GM12878 (cell line): ENCODE measurements around the gene DNAJC7. TPM values are rescaled to one million over a fixed set of nuclear protein-coding genes. Genes with fewer than 3 reads are reported as not detected.

Source experiments
- CHD1 ChIP-seq: IDR thresholded peaks from 2 replicates; pipeline ENCODE4 v1.6.1; 2012; ENCODE audit warnings: low read depth, low read length, improper control_type of control experiment
- CREM ChIP-seq: IDR thresholded peaks from 2 replicates; pipeline ENCODE4 v1.6.1; 2014; ENCODE audit warnings: antibody characterized with exemption, low read depth
- E2F4 ChIP-seq: IDR thresholded peaks from 2 replicates; pipeline ENCODE4 v1.6.1; 2012; ENCODE audit warnings: low read depth, low read length, improper control_type of control experiment
- E4F1 ChIP-seq: fragments of 450-650 bp; IDR thresholded peaks from 2 replicates; pipeline ENCODE4 v1.6.1; 2018; ENCODE audit warnings: borderline replicate concordance, mild to moderate bottlenecking; ENCODE audit not compliant: partially characterized antibody
- ELK1 ChIP-seq: IDR thresholded peaks from 2 replicates; pipeline ENCODE4 v1.6.1; 2012; ENCODE audit warnings: low read depth, low read length, improper control_type of control experiment
- IKZF1 ChIP-seq: fragments of 450-650 bp; conservative IDR thresholded peaks from 2 replicates; pipeline ENCODE4 v1.6.1; 2017; ENCODE audit warnings: antibody characterized with exemption, mild to moderate bottlenecking
- IRF4 ChIP-seq: IDR thresholded peaks from 2 replicates; pipeline ENCODE4 v1.6.1; 2011; ENCODE audit warnings: low read depth, low read length
- KAT2A ChIP-seq: conservative IDR thresholded peaks from 2 replicates; pipeline ENCODE4 v1.6.1; 2011; ENCODE audit warnings: low read depth, low read length; ENCODE audit not compliant: control insufficient read depth
- LARP7 ChIP-seq: fragments of 450-650 bp; IDR thresholded peaks from 2 replicates; pipeline ENCODE4 v1.6.1; 2017; ENCODE audit warnings: mild to moderate bottlenecking
- MYB ChIP-seq: fragments of 150-350 bp; IDR thresholded peaks from 2 replicates; pipeline ENCODE4 v1.6.1; 2014; ENCODE audit warnings: mild to moderate bottlenecking, low read depth, low read length, borderline replicate concordance
- NR2C1 ChIP-seq: fragments of 450-650 bp; IDR thresholded peaks from 2 replicates; pipeline ENCODE4 v1.6.1; 2017; ENCODE audit warnings: antibody characterized with exemption, mild to moderate bottlenecking, moderate library complexity
- NR2C2 ChIP-seq: IDR thresholded peaks from 2 replicates; pipeline ENCODE4 v1.6.1; 2011; ENCODE audit warnings: borderline replicate concordance, low read depth; ENCODE audit not compliant: control insufficient read depth, insufficient read length
- NR2F1 ChIP-seq: fragments of 450-650 bp; conservative IDR thresholded peaks from 2 replicates; pipeline ENCODE4 v1.6.1; 2017; ENCODE audit warnings: mild to moderate bottlenecking
- RAD51 ChIP-seq: fragments of 450-650 bp; IDR thresholded peaks from 2 replicates; pipeline ENCODE4 v1.6.1; 2016; ENCODE audit warnings: moderate library complexity, mild to moderate bottlenecking, inconsistent platforms
- RB1 ChIP-seq: fragments of 450-650 bp; formaldehyde crosslinking; IDR thresholded peaks from 2 replicates; pipeline ENCODE4 v1.6.1; 2017; ENCODE audit warnings: mild to moderate bottlenecking, borderline replicate concordance
- TCF7 ChIP-seq: IDR thresholded peaks from 2 replicates; pipeline ENCODE4 v1.6.1; 2014; ENCODE audit warnings: antibody characterized with exemption, borderline replicate concordance
- YBX1 ChIP-seq: fragments of 450-650 bp; IDR thresholded peaks from 2 replicates; pipeline ENCODE4 v1.6.1; 2016; ENCODE audit warnings: antibody characterized with exemption
- ZNF207 ChIP-seq: fragments of 450-650 bp; IDR thresholded peaks from 2 replicates; pipeline ENCODE4 v1.6.1; 2014; ENCODE audit warnings: antibody characterized with exemption, mild to moderate bottlenecking, borderline replicate concordance
- ZNF592 ChIP-seq: fragments of 450-650 bp; IDR thresholded peaks from 2 replicates; pipeline ENCODE4 v1.6.1; 2017; ENCODE audit warnings: mild to moderate bottlenecking, moderate library complexity
- ZNF622 ChIP-seq: fragments of 450-650 bp; IDR thresholded peaks from 2 replicates; pipeline ENCODE4 v1.6.1; 2017; ENCODE audit warnings: mild to moderate bottlenecking, inconsistent platforms
- polyA plus RNA-seq, 11 experiments: library from polyadenylated mRNA; depleted of rRNA in 4 of 11; unstranded in 6 of 11; stranded (reverse) in 5 of 11; fragments of >200 nt; fragmentation: Nextera tagmentation in 4 of 11; fragmentation: Illumina TruSeq in 1 of 11; extraction: Ambion mirVana in 4 of 11; extraction: Trizol in 1 of 11; gene quantifications; 1 replicate in 1 of 11; 2 replicates in 10 of 11; pipeline versions ENCODE4 v1.2.1 to v1.2.3, GENCODE V29; 2011 to 2016; ENCODE audit warnings: inconsistent platforms in 2 of 11, missing spikeins in 2 of 11, low read depth in 1 of 11
- total RNA-seq, 4 experiments: library from RNA; depleted of rRNA in 3 of 4; stranded (reverse); fragments of >200 nt in 3 of 4; fragmentation: Illumina TruSeq in 1 of 4; extraction: Trizol in 1 of 4; gene quantifications; 2 replicates each; pipeline versions ENCODE4 v1.2.1 to v1.2.3, GENCODE V29; 2013 to 2021

The DNAJC7 gene
- total and polyA plus RNA-seq, 10 of the 15 experiments (the other 5 are each of a cell fraction or from before 2014, with no cell fraction given) = 60.1 to 173 (median 94.9) TPM

GRCh38 chr17:41966463-41967140 lies 50.6 kb downstream of the DNAJC7 start, which contains the start of gene CNP (continued):
- TF ChIP-seq E2F4 (0 out of 2 replicates have a peak, but pooled peaks have one; percentile 6), IRF4 (no peak), ZNF207 (no peak; the same call in 1 of the 2 replicates), LARP7 (peak; percentile 52; the same call in 1 of the 2 replicates), CREM (no peak), ZNF622 (no peak), TCF7 (no peak), MYB (no peak), IKZF1 (peak; percentile 76), RAD51 (no peak), NR2C1 (no peak), NR2F1 (peak; percentile 38; the same call in 1 of the 2 replicates), RB1 (peak; percentile 91; the same call in 1 of the 2 replicates), CHD1 (no peak), NR2C2 (no peak), YBX1 (no peak), KAT2A (no peak), ELK1 (no peak), E4F1 (no peak), ZNF592 (no peak)
